Measurements from ENCODE around the gene GNA12. TPM values are rescaled to one million over a fixed set of nuclear protein-coding genes. Genes with fewer than 3 reads are reported as not detected.

Gene GNA12
- total and polyA plus RNA-seq, 10 of the 15 experiments (the other 5 are each of a cell fraction or from before 2014, with no cell fraction given), result 1.9 to 51.8 (median 12.6) TPM

DNA sequence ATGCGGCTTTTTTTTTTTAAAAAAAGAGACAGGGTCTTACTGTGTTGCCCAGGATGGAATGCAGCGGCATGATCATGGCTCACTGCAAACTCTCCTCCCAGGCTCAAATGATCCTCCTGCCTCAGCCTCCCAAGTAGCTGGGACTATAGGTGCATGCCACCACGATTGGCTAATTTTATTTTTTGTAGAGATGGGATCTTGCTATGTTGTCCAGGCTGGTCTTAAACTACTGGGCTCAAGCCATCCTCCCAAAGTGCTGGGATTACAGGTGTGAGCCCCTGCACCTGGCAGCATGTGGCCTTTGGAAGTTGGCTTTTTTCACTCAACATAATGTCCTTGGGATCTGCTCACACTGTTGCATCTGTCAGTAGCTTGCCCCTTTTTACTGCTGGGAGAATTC lies 91.0 kb downstream of the GNA12 start:
- Histone ChIP-seq H3K4me1 (ENCODE audit: control insufficient read depth, insufficient read depth, low read length) (peaks cover 8% of the 10 kb centered on the region), H3K9me3 (replicated peaks; ENCODE audit: control insufficient read depth, insufficient read depth, low read length) (no peaks in the 10 kb centered on the region; the same call in 2 of the 3 replicates), H3K4me3 (no peak overlapping the region), H3K79me2 (ENCODE audit: control insufficient read depth, insufficient read depth, low read length) (no peaks in the 10 kb centered on the region), H3K27me3 (replicated peaks in 1 of 2; ENCODE audit: control insufficient read depth in 2 of 2, insufficient read depth in 2 of 2, low read length in 1 of 2) (no peaks in the 10 kb centered on the region), H3K4me2 (ENCODE audit: control insufficient read depth, insufficient read depth) (no peak overlapping the region), H3K36me3 (ENCODE audit: control insufficient read depth in 2 of 2, insufficient read depth in 2 of 2, low read length in 1 of 2) (no peaks in the 10 kb centered on the region; a peak in 2 of 4 replicates), H4K20me1 (ENCODE audit: control insufficient read depth, insufficient read depth) (no peaks in the 10 kb centered on the region), H3K9ac (ENCODE audit: control insufficient read depth, insufficient read depth, low read length) (no peak overlapping the region), H3K27ac (ENCODE audit: control insufficient read depth, insufficient read depth) (no peak overlapping the region), H2AFZ (ENCODE audit: control insufficient read depth, low read depth, low read length) (no peak overlapping the region)
- RAD21 ChIA-PET (ENCODE audit: unreplicated experiment), result no interaction called here
- intact Hi-C loops (cut with micrococcal nuclease; ENCODE audit: unreplicated experiment) (no loop called here), in situ Hi-C loops (cut with MboI) (no loop called here)
- CTCF ChIA-PET, result no interaction called here
- TF ChIP-seq POLR2AphosphoS5 (IDR thresholded peaks at IDR 0.05; ENCODE audit: low read length), result no peak
- TF ChIP-seq EZH2 (IDR thresholded peaks at IDR 0.05; ENCODE audit: borderline replicate concordance, control insufficient read depth, low read depth, low read length), result no peak
- TF ChIP-seq TBL1XR1 (IDR thresholded peaks at IDR 0.05; ENCODE audit: low read depth, low read length), result no peak
- no peak for TF ChIP-seq SMAD1 (IDR thresholded peaks at IDR 0.05; ENCODE audit: low read depth, partially characterized antibody)
- TF ChIP-seq SUPT20H (IDR thresholded peaks at IDR 0.05; ENCODE audit: borderline replicate concordance, control insufficient read depth, low read depth, low read length), result no peak
- TF ChIP-seq, protein P1, sequence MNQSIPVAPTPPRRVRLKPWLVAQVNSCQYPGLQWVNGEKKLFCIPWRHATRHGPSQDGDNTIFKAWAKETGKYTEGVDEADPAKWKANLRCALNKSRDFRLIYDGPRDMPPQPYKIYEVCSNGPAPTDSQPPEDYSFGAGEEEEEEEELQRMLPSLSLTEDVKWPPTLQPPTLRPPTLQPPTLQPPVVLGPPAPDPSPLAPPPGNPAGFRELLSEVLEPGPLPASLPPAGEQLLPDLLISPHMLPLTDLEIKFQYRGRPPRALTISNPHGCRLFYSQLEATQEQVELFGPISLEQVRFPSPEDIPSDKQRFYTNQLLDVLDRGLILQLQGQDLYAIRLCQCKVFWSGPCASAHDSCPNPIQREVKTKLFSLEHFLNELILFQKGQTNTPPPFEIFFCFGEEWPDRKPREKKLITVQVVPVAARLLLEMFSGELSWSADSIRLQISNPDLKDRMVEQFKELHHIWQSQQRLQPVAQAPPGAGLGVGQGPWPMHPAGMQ (IDR thresholded peaks at IDR 0.05; ENCODE audit: borderline replicate concordance), result no peak
- no peak for TF ChIP-seq RFX5 (IDR thresholded peaks at IDR 0.05; ENCODE audit: low read depth, low read length)
- TF ChIP-seq NRF1 (conservative IDR thresholded peaks at IDR 0.05; ENCODE audit: low read depth, low read length), result no peak
- TF ChIP-seq CREB1 (IDR thresholded peaks at IDR 0.05; ENCODE audit: low read depth), result no peak
- no peak for TF ChIP-seq SIN3A (IDR thresholded peaks at IDR 0.05; ENCODE audit: low read depth, low read length)
- ATAC-seq (no peak), FAIRE-seq (no peak), DNase-seq (ENCODE audit: low read depth, low spot score) (no peak)
- no TSS peak for BruUV-seq (replicated peaks)
- POLR2A ChIA-PET, result no interaction called here
- SMC1A ChIA-PET (ENCODE audit: uncharacterized antibody, unreplicated experiment), result no interaction called here
- WGBS (ENCODE audit: insufficient coverage, insufficient replicate concordance, low lambda C conversion rate, missing lambda C conversion rate), result 96% methylated on average over 3 of the region's 3 CpGs
